Bronchial epithelial cell (primary cell): ENCODE measurements around the gene PLXNB2. TPM values are rescaled to one million over a fixed set of nuclear protein-coding genes. Genes with fewer than 3 reads are reported as not detected.

ENCODE experiments used
- DNase-seq: peaks from one replicate; pipeline ENCODE4 v3.0.0-alpha.2; 2010; ENCODE audit warnings: low read depth
- FAIRE-seq: peaks from 2 replicates; lab custom pipeline; 2011; peaks lifted over from hg19 to GRCh38; lab: Jason Lieb, UNC
- H3K27me3 ChIP-seq: 2 replicates; pipeline ENCODE4 v1.5.1; 2011; ENCODE audit warnings: low read length; ENCODE audit not compliant: control insufficient read depth, insufficient read depth
- H3K36me3 ChIP-seq: 2 replicates; pipeline ENCODE4 v1.5.1; 2011; ENCODE audit warnings: low read length; ENCODE audit not compliant: control insufficient read depth, insufficient read depth
- H3K4me3 ChIP-seq: 2 replicates; pipeline ENCODE4 v1.5.1; 2011; ENCODE audit warnings: mild to moderate bottlenecking, low read depth, low read length, control low read depth
- total RNA-seq: library from RNA; depleted of rRNA; stranded (reverse); fragments of >200 nt; gene quantifications from 2 replicates; pipeline ENCODE4 v1.2.1, GENCODE V29; 2014
- TF ChIP-seq, protein P1 (sequence below): IDR thresholded peaks from 2 replicates; pipeline ENCODE4 v1.5.1; 2011; ENCODE audit warnings: mild to moderate bottlenecking, moderate library complexity, low read length, control low read depth, inconsistent platforms; ENCODE audit not compliant: insufficient read depth, severe bottlenecking

PLXNB2 gene
- total RNA-seq, 1 donor from 2014 or later, result 138 TPM

DNA sequence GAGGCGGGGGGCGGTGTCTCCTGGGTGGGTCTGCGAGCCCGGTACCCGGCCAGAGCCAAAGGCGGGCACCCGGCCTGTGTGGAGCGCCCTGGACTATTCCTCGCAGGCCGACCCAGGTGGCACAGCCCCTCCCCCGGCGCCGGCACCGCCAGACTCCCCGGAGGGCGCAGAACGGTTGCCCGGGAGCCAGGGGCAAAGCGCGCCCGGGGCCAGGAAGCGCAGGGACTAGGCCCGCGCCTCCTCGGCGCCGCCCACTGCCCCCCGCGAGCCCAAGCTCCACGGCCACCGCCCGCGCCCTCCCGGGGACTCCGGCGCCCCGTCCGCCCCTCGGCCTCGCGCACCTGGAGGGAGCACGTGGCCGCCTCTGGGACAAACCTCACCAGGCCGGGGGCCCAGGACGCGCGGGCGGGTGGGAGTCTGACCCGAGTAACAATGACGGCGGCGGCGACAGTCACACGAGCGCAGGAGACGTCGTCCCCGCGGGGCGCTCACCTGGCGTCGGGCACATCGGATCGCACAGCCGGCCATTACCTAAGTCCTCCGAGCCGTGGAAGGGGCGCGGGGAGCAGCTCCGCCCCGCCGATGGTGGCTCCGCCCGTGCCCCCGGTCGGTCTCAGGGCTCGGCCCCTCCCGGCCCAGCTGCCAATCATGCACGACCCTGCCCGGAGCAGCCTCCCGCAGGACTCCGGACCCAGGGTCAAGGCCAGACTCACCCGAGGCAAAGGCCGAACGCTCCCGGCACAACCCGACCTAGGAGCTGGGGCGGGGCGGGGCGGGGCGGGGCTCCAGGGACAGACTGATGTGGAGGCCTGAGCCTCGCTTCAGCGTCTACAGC is 7.4 kb downstream of the PLXNB2 start:
- TF ChIP-seq, protein P1, sequence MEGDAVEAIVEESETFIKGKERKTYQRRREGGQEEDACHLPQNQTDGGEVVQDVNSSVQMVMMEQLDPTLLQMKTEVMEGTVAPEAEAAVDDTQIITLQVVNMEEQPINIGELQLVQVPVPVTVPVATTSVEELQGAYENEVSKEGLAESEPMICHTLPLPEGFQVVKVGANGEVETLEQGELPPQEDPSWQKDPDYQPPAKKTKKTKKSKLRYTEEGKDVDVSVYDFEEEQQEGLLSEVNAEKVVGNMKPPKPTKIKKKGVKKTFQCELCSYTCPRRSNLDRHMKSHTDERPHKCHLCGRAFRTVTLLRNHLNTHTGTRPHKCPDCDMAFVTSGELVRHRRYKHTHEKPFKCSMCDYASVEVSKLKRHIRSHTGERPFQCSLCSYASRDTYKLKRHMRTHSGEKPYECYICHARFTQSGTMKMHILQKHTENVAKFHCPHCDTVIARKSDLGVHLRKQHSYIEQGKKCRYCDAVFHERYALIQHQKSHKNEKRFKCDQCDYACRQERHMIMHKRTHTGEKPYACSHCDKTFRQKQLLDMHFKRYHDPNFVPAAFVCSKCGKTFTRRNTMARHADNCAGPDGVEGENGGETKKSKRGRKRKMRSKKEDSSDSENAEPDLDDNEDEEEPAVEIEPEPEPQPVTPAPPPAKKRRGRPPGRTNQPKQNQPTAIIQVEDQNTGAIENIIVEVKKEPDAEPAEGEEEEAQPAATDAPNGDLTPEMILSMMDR, result no peak
- FAIRE-seq, result no peak
- H3K27me3 ChIP-seq, result no peaks in the 10 kb centered on the region
- no peak for DNase-seq
- peaks cover 28% of the 10 kb centered on the region for H3K36me3 ChIP-seq
- peak overlapping the region; percentile 24 for H3K4me3 ChIP-seq

GRCh38 chr22:50298937-50299784 is 8.3 kb downstream of the PLXNB2 start:
- Histone ChIP-seq H3K36me3 (peaks cover 25% of the 10 kb centered on the region), H3K4me3 (peak overlapping the region; percentile 19), H3K27me3 (no peaks in the 10 kb centered on the region)
- FAIRE-seq (no peak), DNase-seq (no peak)
- TF ChIP-seq, protein P1, result no peak

DNA sequence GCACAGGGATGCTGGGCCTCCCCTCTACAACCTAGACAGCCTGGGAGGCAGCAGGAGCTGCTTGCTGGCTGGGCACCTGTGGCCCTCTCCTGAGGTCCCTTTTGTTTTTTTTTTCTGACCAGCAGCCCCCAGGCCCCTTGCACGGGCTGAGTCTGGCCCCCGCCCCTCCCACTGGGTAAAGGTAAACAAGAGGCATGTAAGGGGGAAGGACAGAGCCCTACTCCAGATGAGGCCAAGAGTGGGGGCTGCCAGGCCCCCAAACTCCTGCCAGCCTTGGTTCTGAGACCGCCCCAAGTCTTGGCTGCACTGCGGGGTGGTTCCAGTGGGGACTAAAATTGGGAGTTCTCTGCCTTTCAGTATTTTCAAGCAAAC is 9.2 kb downstream of the PLXNB2 start:
- peaks cover 24% of the 10 kb centered on the region for H3K36me3 ChIP-seq
- no peak for FAIRE-seq
- TF ChIP-seq, protein P1, result no peak
- H3K27me3 ChIP-seq, result no peaks in the 10 kb centered on the region
- no peak for DNase-seq
- H3K4me3 ChIP-seq, result no peak overlapping the region

DNA sequence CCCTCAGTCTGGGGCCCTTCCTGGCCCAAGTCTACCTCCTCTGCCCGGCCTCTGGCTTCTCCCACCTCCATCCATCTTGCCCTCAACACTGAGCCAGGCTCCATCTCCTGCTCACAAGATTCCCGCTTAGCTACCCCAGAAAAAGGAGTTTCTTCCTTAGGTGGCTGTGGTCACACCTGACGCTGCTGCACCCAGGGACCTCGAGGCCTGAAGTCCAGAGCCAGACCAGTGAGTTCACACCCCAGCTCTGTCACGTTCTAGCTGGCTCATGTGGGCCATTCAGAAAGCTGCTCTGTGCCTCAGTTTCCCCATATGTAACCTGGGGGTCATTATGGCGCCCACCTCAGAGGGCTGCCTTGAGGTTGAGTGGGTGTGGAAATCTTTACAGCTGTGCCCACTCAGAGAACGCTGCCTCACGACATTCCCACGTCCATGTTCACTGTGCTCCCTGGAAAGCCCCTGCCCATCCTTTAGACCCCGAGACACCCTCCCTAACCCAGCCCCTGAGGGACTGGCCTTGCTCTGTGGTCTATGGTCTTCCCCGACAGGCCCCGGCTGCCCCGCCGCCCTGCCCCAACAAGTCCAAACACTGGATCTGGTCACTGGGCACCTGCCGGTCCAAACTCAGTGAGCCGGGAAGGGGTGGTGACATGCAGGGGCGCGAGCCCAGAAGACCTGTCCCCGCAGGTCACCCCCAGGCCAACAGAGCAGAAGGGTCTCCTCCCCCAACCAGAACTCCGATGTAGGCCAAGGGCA is 9.8 kb downstream of the PLXNB2 start:
- Histone ChIP-seq H3K27me3 (no peaks in the 10 kb centered on the region), H3K4me3 (no peak overlapping the region), H3K36me3 (peaks cover 23% of the 10 kb centered on the region)
- no peak for DNase-seq
- FAIRE-seq, result no peak
- TF ChIP-seq, protein P1, result no peak

DNA sequence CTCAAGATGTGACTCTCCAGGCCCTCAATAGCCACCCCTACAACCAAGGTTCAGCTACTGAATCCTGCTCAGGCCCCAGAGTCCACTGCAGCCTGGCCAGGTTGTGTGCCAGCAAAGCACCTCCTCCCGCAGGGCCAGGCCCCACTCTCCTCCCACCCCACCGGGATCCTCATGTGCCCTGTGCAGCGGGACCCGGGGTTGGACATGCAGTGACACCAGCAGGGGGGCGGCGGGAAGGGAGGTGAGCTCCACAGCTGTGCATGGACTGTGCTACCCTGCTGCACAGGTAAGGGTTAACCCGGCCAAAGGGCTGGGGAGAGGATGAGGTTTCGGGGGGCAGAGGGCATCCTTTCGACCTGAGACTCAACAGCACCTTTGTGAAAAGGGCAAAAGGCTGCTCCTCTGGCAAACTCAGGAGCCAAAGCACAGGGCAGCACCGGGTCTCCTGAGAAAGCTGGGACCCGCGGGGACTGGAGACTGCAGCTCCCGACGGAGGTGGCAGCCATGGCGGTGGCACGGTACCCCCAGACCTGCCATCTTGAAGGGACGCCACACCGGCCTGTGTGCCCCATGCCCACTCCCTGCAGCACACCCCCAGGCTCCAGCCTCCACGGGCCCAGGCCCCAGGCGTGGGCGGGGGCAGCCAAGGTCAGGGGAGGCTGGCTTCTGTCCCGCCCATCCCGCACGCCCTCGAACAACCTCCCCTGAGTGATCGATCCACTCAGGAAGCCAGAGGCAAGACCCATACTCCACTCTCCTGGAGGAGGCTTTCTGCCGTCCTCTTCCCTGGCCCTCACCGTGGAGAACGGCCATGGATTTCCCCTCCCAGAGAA is 10.6 kb downstream of the PLXNB2 start:
- FAIRE-seq (no peak), DNase-seq (no peak)
- Histone ChIP-seq H3K4me3 (no peak overlapping the region), H3K27me3 (no peaks in the 10 kb centered on the region), H3K36me3 (peaks cover 20% of the 10 kb centered on the region)
- TF ChIP-seq, protein P1, result no peak
